NCI-H1694 treated with DMSO at 0.1 percent for 48 hours (cell line): Measurements from ENCODE around the gene SETDB2.
A peak's percentile ranks its signal among the peaks of the same experiment; 100 is the strongest.

ENCODE experiments used
- DNase-seq: peaks from one replicate; lab custom pipeline; 2025; lab: John Stamatoyannopoulos, UW

SETDB2 gene

GRCh38 chr13:49443704-49444523 lies at the start of gene SETDB2, which contains the start of gene CAB39L:
Gene SETDB2 (plus strand): TSS chr13:49444274. CDS start chr13:49451894, 7,620 bp downstream.
Gene CAB39L (minus strand): TSS chr13:49444064. CDS start chr13:49382910, 61,154 bp downstream.
- DNase-seq: peak; percentile 95

DNA sequence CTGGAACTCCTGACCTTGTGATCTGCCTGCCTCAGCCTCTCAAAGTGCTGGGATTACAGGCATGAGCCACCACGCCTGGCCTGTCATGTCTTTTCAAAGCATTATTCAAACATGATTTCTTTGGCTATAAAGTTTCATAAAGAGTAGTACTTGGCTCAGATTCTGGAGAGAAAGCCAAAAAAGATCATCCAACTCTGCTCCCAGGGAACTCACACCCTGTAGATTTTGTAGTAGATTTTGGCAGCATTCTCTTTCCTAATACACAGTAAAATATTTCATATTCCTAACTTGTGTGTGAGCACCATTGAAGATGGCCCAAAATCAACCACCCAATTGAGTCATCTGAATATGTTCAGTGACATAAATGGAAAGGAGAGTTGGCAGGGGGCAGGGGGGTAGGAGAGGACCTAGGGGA lies 48.6 kb upstream of the SETDB2 start:
- DNase-seq: no peak

DNA sequence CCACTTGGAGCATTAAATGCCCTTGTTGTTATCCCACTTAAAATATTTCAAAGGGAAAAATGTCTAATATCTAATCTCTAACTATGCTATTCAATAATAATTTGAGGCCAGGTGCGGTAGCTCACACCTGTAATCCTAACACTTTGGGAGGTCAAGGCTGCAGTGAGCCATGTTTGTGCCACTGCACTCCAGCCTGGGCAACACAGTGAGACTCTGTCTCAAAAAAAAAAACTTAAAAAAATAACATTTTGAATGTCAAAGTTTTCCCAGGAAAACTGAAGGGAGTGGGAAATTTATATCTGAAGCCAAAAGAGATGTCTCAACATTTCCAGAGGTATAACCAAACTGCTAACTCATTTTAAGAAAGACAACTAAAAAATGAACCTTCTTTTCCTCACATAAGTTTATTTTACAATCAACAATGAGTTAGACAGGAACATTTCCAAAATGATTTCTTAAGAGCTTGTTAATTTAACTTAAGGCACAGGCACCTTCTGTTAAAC lies 48.1 kb upstream of the SETDB2 start:
- DNase-seq: no peak

- no peak for DNase-seq
Measured at GRCh38 chr13:49399801-49400472, 44.1 kb upstream of the SETDB2 start.

DNA sequence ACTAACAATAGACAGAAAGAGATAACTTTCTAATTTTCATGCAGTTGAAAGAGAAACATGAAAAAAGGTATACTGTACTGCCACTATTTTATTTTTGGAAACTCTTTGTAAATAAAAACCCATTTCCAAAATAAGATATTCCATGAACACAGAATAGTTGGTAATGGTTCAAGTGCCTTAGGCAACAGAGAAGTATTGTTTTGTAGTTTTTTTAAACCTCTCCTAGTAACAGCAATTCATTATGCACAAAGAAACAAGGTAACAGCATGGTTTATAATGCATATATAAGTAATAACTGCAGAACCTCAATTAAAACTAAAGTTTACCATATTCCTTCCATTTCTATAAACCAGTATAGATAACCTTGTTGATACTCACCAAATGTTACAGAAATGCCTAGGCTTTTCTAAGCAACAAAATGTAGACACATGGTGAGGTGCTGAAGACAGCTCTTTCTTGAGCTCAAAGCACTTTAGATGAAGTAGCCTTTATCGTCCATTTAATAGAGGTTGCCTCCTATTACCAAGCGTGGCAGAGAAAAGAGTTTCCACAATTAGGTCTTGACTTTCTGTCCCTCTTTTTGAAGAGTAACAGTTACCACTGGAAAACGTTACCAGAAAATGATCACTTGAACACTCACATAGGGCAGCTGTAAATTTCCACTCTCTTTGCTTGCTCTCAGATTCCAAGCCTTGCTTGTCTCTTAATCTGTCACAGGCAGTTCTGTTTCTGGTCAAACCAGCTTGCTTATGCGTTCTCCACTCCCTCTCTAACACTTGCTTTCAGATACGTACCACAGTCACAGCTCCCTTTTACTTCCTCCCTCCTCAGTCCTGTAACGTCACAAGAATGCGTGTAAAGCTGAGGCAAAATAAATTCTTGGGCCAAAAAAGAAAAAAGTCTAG lies 43.1 kb upstream of the SETDB2 start:
- no peak for DNase-seq

- no peak for DNase-seq
Measured at GRCh38 chr13:49403996-49404702, 39.9 kb upstream of the SETDB2 start.

GRCh38 chr13:49404703-49405020 lies 39.4 kb upstream of the SETDB2 start:
- no peak for DNase-seq

DNA sequence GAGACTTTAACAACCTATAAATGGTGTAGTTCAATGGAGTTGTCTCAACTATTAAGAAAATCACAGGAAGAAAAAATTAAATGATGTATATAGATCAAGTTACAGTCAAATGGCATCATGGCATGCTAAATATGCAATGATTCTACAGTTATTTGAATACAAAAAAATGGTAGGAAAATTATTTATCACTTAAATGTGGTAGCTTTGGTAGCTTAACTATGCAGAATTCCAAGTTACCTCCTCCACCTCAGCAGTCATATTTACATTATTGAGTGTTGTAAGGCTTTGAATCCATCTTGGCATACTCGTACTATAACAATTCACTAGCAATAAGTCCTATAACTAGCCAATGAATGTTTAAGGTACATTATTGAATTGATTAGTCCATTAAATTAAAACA lies 37.0 kb upstream of the SETDB2 start:
- no peak for DNase-seq

GRCh38 chr13:49407936-49408335 lies 36.1 kb upstream of the SETDB2 start:
- DNase-seq: no peak

DNA sequence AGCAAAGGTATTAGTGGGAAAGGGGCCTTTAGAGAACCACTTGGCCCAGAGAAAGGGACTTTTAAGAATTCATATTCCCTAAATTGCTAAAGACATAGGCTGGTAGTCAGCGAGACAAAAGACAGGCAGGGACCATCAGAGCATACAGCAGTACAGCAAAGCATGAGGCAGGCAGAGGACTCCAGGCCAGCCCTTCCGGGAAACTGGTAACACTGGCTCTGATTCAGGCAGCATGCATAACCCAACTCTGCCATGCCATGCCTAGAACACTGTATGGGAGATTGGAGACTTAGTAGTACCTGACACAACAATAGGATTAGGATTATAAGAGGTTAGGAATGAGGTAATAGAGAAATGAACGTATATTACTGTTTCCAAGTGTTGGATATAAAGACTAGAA lies 35.1 kb upstream of the SETDB2 start:
- no peak for DNase-seq

DNA sequence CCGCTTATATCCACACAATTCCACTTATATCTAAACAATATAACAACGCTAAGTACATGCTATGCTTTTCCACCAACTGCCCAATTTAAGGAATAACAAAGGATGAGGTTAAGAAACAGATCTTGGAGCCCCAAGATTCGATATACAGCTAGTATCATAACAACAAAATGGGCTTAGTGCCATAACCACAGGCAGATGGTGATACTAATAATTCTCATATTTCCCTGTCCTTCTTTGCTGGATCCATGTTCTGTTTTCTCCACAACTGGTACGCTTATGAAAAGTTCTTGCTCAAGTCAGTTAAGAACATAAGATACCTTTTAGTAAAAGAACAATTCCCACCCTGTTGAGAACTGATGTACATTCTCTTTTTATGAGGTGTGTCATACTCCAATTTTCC lies 34.1 kb upstream of the SETDB2 start:
- no peak for DNase-seq

DNA sequence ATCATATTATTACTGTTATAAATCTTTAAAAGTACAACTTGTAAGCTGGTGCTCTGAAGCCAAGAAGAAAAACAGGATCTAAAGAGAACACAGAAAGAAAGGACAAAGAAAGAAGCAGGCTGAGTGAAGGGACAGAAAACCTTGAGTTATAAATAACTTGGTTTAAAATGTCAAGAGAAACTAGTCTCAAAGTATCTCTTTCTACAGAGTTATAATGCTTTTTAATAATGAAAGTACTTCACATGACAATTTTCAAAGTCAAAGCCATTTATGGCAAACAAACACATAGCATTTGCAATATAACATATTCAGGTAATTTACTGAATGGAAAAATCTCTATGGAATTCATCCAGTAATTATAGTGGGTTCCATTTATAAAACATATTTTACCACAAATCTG lies 33.6 kb upstream of the SETDB2 start:
- DNase-seq: no peak

DNA sequence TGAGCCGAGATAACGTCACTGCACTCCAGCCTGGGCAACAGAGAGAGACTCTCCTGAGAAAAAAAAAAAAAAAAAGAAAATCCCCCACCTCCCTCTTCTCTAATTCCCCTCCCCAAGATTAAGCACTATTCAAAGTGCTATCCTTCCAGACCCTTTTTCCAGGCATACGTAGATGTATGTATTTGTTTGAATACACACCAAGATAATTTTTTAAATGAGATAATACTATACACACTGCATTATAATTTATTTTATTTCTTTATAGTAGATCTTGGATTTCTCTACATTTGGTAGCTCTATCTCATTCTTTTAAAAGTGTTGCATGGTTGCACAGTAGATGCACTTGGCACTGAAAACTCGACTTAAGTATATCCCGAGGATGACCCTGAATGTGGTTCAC lies 32.7 kb upstream of the SETDB2 start:
- DNase-seq: no peak

- DNase-seq: no peak
Measured at GRCh38 chr13:49412749-49413148, 31.3 kb upstream of the SETDB2 start.

DNA sequence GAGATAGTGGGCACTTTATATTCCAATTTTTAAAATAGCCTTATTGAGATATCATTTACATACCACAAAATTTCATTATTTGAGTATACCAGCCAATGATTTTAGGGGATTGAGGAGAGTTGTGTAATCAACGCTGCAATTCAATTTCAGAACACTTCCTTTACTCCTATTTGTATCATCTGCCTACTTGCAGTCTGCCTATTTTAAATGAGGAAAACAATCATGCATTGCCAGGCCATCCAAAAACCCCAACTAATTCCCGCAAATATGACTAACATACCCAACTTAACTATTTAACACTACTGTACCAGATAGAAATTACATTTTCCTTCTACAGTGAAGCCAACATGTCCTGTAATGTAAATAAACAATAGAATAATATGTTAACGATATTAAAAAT lies 26.9 kb upstream of the SETDB2 start:
- DNase-seq: no peak

- no peak for DNase-seq
Measured at GRCh38 chr13:49418206-49418605, 25.9 kb upstream of the SETDB2 start.

DNA sequence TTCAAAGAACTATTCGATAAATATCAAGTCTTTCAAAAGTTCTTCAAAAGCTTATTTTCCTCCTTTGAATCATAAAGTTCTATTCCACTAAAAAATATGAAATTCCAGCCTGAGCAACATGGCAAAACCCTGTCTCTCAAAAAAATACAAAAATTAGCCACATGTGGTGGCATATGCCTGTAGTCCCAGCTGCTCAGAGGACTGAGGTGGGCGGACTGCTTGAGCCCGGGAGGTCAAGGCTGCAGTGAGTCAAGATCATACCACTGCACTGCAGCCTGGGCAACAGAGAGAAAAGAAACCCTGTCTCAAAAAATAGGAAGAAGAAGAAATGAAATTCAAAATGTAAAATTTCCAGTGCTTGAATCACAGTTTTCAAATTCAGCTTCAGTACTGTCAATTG lies 24.8 kb upstream of the SETDB2 start:
- DNase-seq: no peak

DNA sequence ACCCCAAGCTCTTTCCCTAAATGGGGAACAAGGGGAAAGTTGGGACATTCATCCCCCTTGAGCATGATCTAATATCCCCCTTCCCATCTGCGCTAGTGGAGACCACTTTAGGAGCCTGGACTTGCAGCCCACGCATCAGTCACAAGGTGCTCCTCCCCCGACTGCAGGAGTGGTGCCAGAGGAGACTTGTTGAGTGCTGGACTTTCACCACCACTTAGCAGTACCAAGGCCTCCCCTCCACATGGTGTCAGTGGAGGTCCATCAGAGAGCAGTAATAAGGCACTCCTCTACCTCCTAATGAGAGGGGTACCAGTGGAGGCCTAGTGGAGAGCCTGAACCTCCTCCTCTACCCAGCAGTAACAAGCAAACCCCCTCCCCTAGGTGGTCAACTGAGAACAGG lies 22.7 kb upstream of the SETDB2 start:
- DNase-seq: no peak

GRCh38 chr13:49424011-49424560 lies 20.0 kb upstream of the SETDB2 start:
- DNase-seq: no peak

DNA sequence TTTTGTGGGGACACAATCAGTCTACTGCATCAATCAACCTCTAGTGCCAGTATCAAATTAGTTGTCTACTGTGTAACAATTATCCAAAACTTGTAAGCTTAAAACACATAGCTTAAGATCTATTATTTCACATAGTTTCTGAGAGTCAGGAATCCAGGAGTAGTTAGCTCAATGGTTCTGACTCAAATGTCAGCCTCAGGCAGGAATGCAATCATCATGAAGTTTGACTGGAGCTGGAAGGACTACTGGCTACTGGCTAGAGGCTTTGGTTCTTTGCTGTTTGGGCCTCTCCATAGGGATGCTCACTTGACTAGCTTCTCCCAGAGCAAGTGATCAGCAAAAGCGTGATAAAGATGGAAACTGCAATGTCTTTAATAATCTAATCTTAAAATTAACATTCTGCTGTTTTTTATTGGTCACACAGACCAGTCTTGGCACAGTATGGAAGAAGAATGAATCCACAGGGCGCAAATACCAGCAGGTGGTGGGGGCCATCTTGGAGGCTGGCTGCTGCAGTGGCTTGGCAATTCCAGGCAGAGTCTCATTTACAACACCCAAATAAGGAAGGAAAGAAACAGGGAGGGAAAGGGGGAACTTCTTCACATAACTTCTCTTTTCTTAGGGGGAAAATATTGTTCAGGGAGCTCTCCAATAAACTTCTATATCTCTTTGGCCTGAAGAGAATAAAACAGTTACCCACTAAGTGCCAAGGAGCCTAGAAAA lies 15.9 kb upstream of the SETDB2 start:
- no peak for DNase-seq

DNA sequence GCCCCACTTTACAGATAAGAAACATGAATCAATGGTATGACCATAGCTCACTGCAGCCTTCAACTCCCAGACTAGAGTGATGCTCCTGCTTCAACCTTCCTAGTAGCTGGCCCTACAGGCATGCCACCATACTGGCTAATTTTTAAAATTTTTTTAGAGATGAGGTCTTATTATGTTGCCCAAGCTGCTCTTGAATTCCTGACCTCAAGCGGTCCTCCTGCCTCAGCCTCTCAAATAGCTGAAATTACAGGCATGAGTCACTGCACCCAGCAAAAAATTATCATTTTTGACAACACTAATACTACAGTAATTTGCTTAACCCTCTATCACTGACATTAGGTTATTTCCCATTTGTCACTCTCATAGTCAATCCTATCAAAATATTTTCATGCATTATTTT lies 15.0 kb upstream of the SETDB2 start:
- no peak for DNase-seq
